ENCODE data around the gene CISTR. TPM values are rescaled to one million over a fixed set of nuclear protein-coding genes. Genes with fewer than 3 reads are reported as not detected.
"Not testable (repeated sequence)": the region's sequence is repeated elsewhere in the genome, so short reads cannot be mapped to it uniquely, and the experiment has no call there.

Gene CISTR
- not detected in 2 replicates for total RNA-seq

- intact Hi-C loops (cut with micrococcal nuclease), result no loop called here
These were observed at the start of gene CISTR for GRCh38 chr12:53751336-53752191. CISTR (minus strand) TSS chr12:53751979.

GRCh38 chr12:53798575-53798974 lies 46.8 kb upstream of the CISTR start:
- intact Hi-C loops (cut with micrococcal nuclease), result no loop called here

GRCh38 chr12:53795927-53796326 lies 44.1 kb upstream of the CISTR start:
- intact Hi-C loops (cut with micrococcal nuclease), result no loop called here

- intact Hi-C loops (cut with micrococcal nuclease), result no loop called here
These were observed 41.4 kb upstream of the CISTR start for GRCh38 chr12:53793221-53793620.

GRCh38 chr12:53791735-53792326 lies 40.1 kb upstream of the CISTR start:
- intact Hi-C loops (cut with micrococcal nuclease), result no loop called here

- intact Hi-C loops (cut with micrococcal nuclease), result no loop called here
These were observed 37.8 kb upstream of the CISTR start for GRCh38 chr12:53789570-53789969.

GRCh38 chr12:53788892-53789291 lies 37.1 kb upstream of the CISTR start:
- intact Hi-C loops (cut with micrococcal nuclease), result no loop called here

GRCh38 chr12:53786411-53786810 lies 34.6 kb upstream of the CISTR start:
- intact Hi-C loops (cut with micrococcal nuclease), result no loop called here

GRCh38 chr12:53785161-53785560 lies 33.4 kb upstream of the CISTR start:
- intact Hi-C loops (cut with micrococcal nuclease), result no loop called here

GRCh38 chr12:53782093-53782703 lies 30.4 kb upstream of the CISTR start:
- intact Hi-C loops (cut with micrococcal nuclease), result no loop called here

GRCh38 chr12:53781228-53781801 lies 29.5 kb upstream of the CISTR start:
- intact Hi-C loops (cut with micrococcal nuclease), result no loop called here

GRCh38 chr12:53780323-53780722 lies 28.5 kb upstream of the CISTR start:
- intact Hi-C loops (cut with micrococcal nuclease), result no loop called here

GRCh38 chr12:53779679-53780078 lies 27.9 kb upstream of the CISTR start:
- intact Hi-C loops (cut with micrococcal nuclease), result not testable (repeated sequence)

- intact Hi-C loops (cut with micrococcal nuclease), result no loop called here
These were observed 26.3 kb upstream of the CISTR start for GRCh38 chr12:53777936-53778644.

- intact Hi-C loops (cut with micrococcal nuclease), result no loop called here
These were observed 25.6 kb upstream of the CISTR start for GRCh38 chr12:53777412-53777811.

- intact Hi-C loops (cut with micrococcal nuclease), result no loop called here
These were observed 25.1 kb upstream of the CISTR start for GRCh38 chr12:53776872-53777271.

GRCh38 chr12:53775478-53776145 lies 23.8 kb upstream of the CISTR start:
- intact Hi-C loops (cut with micrococcal nuclease), result no loop called here

GRCh38 chr12:53770281-53770680 lies 18.5 kb upstream of the CISTR start:
- intact Hi-C loops (cut with micrococcal nuclease), result no loop called here

GRCh38 chr12:53768976-53769375 lies 17.2 kb upstream of the CISTR start:
- intact Hi-C loops (cut with micrococcal nuclease), result no loop called here

GRCh38 chr12:53766881-53767280 lies 15.1 kb upstream of the CISTR start:
- intact Hi-C loops (cut with micrococcal nuclease), result no loop called here

- intact Hi-C loops (cut with micrococcal nuclease), result no loop called here
These were observed 14.1 kb upstream of the CISTR start for GRCh38 chr12:53765891-53766290.
